ENCODE measurements around the gene EPHA7.

The EPHA7 gene

GRCh38 chr6:93325761-93326160 is 93.6 kb downstream of the EPHA7 start:
- no peak for TF ChIP-seq PATZ1 (CRISPR knock-in tag; IDR thresholded peaks at IDR 0.05; ENCODE audit: borderline replicate concordance)
- TF ChIP-seq, protein P1, sequence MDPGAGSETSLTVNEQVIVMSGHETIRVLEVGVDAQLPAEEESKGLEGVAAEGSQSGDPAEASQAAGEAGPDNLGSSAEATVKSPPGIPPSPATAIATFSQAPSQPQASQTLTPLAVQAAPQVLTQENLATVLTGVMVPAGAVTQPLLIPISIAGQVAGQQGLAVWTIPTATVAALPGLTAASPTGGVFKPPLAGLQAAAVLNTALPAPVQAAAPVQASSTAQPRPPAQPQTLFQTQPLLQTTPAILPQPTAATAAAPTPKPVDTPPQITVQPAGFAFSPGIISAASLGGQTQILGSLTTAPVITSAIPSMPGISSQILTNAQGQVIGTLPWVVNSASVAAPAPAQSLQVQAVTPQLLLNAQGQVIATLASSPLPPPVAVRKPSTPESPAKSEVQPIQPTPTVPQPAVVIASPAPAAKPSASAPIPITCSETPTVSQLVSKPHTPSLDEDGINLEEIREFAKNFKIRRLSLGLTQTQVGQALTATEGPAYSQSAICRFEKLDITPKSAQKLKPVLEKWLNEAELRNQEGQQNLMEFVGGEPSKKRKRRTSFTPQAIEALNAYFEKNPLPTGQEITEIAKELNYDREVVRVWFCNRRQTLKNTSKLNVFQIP (CRISPR knock-in tag; IDR thresholded peaks at IDR 0.05; ENCODE audit: borderline replicate concordance, low read depth) = no peak
- no peak for TF ChIP-seq CSRNP3 (CRISPR knock-in tag; IDR thresholded peaks at IDR 0.05)
- TF ChIP-seq, protein P2, sequence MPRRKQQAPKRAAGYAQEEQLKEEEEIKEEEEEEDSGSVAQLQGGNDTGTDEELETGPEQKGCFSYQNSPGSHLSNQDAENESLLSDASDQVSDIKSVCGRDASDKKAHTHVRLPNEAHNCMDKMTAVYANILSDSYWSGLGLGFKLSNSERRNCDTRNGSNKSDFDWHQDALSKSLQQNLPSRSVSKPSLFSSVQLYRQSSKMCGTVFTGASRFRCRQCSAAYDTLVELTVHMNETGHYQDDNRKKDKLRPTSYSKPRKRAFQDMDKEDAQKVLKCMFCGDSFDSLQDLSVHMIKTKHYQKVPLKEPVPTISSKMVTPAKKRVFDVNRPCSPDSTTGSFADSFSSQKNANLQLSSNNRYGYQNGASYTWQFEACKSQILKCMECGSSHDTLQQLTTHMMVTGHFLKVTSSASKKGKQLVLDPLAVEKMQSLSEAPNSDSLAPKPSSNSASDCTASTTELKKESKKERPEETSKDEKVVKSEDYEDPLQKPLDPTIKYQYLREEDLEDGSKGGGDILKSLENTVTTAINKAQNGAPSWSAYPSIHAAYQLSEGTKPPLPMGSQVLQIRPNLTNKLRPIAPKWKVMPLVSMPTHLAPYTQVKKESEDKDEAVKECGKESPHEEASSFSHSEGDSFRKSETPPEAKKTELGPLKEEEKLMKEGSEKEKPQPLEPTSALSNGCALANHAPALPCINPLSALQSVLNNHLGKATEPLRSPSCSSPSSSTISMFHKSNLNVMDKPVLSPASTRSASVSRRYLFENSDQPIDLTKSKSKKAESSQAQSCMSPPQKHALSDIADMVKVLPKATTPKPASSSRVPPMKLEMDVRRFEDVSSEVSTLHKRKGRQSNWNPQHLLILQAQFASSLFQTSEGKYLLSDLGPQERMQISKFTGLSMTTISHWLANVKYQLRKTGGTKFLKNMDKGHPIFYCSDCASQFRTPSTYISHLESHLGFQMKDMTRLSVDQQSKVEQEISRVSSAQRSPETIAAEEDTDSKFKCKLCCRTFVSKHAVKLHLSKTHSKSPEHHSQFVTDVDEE (CRISPR knock-in tag; IDR thresholded peaks at IDR 0.05) = no peak
- TF ChIP-seq ZC3H10 (CRISPR knock-in tag; IDR thresholded peaks at IDR 0.05) = no peak
- TF ChIP-seq ZNF70 (CRISPR knock-in tag; IDR thresholded peaks at IDR 0.05) = no peak
- no peak for TF ChIP-seq ZNF8 (CRISPR knock-in tag; IDR thresholded peaks at IDR 0.05)
- TF ChIP-seq SNAI2 (CRISPR knock-in tag; IDR thresholded peaks at IDR 0.05) = no peak
- no peak for TF ChIP-seq TOX (CRISPR knock-in tag; IDR thresholded peaks at IDR 0.05; ENCODE audit: borderline replicate concordance)
- ATAC-seq = no peak

GRCh38 chr6:93323630-93324029 is 95.7 kb downstream of the EPHA7 start:
- no peak for ATAC-seq
- TF ChIP-seq PPARA (CRISPR knock-in tag; IDR thresholded peaks at IDR 0.05; ENCODE audit: borderline replicate concordance) (no peak), GLIS3 (CRISPR knock-in tag; IDR thresholded peaks at IDR 0.05) (no peak), PATZ1 (CRISPR knock-in tag; IDR thresholded peaks at IDR 0.05; ENCODE audit: borderline replicate concordance) (no peak)

DNA sequence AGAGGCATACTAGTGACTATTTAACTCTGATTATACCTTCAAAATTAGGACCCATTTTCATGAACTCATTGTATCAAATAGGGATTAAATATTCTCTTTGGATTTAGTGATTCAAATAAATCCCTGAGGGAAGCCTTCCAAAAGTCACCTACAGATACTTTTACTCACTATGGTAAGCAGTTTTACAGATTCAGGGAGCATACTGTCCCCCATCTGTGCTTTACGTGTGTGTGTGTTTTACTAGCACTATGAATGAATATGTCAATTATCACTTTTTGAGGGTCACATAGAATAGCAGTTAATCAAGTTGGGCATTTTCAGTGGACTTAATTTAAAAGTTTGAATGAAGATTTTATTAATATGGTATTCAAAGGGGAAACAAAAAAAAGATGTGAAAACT is 96.7 kb downstream of the EPHA7 start:
- no peak for ATAC-seq
- TF ChIP-seq ISL1 (CRISPR knock-in tag; IDR thresholded peaks at IDR 0.05) (no peak), ZNF70 (CRISPR knock-in tag; IDR thresholded peaks at IDR 0.05) (no peak), CSRNP3 (CRISPR knock-in tag; IDR thresholded peaks at IDR 0.05) (no peak), OSR1 (CRISPR knock-in tag; IDR thresholded peaks at IDR 0.05) (no peak)

DNA sequence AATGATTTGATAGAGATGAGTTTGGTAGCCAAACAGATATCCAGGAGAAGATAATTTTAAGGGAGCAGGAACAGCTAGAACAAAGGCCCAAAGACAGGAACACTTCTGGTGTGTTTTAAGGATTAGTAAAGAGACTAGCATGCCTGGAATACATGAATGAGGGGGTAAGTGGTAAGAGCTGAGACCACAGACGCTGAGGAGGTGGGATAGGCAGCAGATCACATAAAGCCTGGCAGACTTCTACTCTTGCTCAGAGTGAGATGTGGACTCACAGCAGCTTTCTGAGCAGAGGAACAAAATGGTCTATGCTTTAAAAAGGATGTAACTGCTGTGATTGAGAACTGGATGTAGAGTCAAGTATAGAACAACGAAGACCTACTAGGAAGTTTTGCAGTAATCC is 100.1 kb downstream of the EPHA7 start:
- no peak for ATAC-seq
- no peak for TF ChIP-seq BACH2 (CRISPR knock-in tag; IDR thresholded peaks at IDR 0.05; ENCODE audit: borderline replicate concordance)
- TF ChIP-seq GLIS3 (CRISPR knock-in tag; IDR thresholded peaks at IDR 0.05) = no peak
- TF ChIP-seq PATZ1 (CRISPR knock-in tag; IDR thresholded peaks at IDR 0.05; ENCODE audit: borderline replicate concordance) = no peak
- no peak for TF ChIP-seq OSR1 (CRISPR knock-in tag; IDR thresholded peaks at IDR 0.05)
- no peak for TF ChIP-seq ZFP30 (CRISPR knock-in tag; IDR thresholded peaks at IDR 0.05)
- TF ChIP-seq ZNF8 (CRISPR knock-in tag; IDR thresholded peaks at IDR 0.05) = no peak
- TF ChIP-seq ZFP3 (CRISPR knock-in tag; IDR thresholded peaks at IDR 0.05) = no peak
- TF ChIP-seq CREB5 (CRISPR knock-in tag; IDR thresholded peaks at IDR 0.05; ENCODE audit: low read depth) = no peak
- TF ChIP-seq PPARA (CRISPR knock-in tag; IDR thresholded peaks at IDR 0.05; ENCODE audit: borderline replicate concordance) = no peak
- TF ChIP-seq ESRRG (CRISPR knock-in tag; IDR thresholded peaks at IDR 0.05) = no peak
- TF ChIP-seq CSRNP3 (CRISPR knock-in tag; IDR thresholded peaks at IDR 0.05) = no peak
- TF ChIP-seq ZNF565 (CRISPR knock-in tag; conservative IDR thresholded peaks at IDR 0.05; ENCODE audit: low read depth) = no peak
